ENCODE results near the gene SLC29A3.

- TF ChIP-seq CTCF (IDR thresholded peaks at IDR 0.05) (no peak), POLR2A (IDR thresholded peaks at IDR 0.05) (no peak)
Measured at GRCh38 chr10:71380841-71381240, 61.8 kb downstream of the SLC29A3 start.

Data from uterus (tissue), 2 donors.